GM12891 (cell line): Measurements from ENCODE around the gene PCCA.

Experiments used
- PAX5 ChIP-seq: IDR thresholded peaks from 2 replicates; pipeline ENCODE4 v1.6.1; 2011; ENCODE audit warnings: low read length, moderate library complexity, mild to moderate bottlenecking; ENCODE audit not compliant: insufficient read depth, severe bottlenecking
- POLR2A ChIP-seq: IDR thresholded peaks from 2 replicates; pipeline ENCODE4 v1.6.1; 2011; ENCODE audit warnings: low read depth, low read length, control low read depth
- POLR2AphosphoS5 ChIP-seq: IDR thresholded peaks from 2 replicates; pipeline ENCODE4 v1.6.1; 2011; ENCODE audit warnings: low read depth, low read length, control low read depth
- SPI1 ChIP-seq: IDR thresholded peaks from 2 replicates; pipeline ENCODE4 v1.6.1; 2011; ENCODE audit warnings: low read depth, low read length, control low read depth
- TAF1 ChIP-seq: IDR thresholded peaks from 2 replicates; pipeline ENCODE4 v1.6.1; 2011; ENCODE audit warnings: low read depth, low read length, control low read depth

GRCh38 chr13:100511466-100511865 is 422.6 kb downstream of the PCCA start:
- TF ChIP-seq POLR2A (no peak), PAX5 (no peak), TAF1 (no peak), POLR2AphosphoS5 (no peak), SPI1 (no peak)
